Subcutaneous adipose tissue (tissue), 4 donors: ENCODE measurements around the gene DES. TPM values are rescaled to one million over a fixed set of nuclear protein-coding genes. Genes with fewer than 3 reads are reported as not detected.

Experiments used
- CTCF ChIP-seq: fragments of 450-650 bp; IDR thresholded peaks from one replicate; pipeline ENCODE4 v1.5.1; 2016; ENCODE audit warnings: low read depth, mild to moderate bottlenecking, control low read depth, antibody characterized with exemption, moderate library complexity
- total RNA-seq, 4 donors: library from RNA; depleted of rRNA; stranded (reverse); fragments of >200 nt; gene quantifications; one replicate each; pipeline ENCODE4 v1.1.0, GENCODE V29; 2016

Gene DES
- total RNA-seq, 4 donors from 2014 or later: 3.1 to 28.8 (median 13.3) TPM

DNA sequence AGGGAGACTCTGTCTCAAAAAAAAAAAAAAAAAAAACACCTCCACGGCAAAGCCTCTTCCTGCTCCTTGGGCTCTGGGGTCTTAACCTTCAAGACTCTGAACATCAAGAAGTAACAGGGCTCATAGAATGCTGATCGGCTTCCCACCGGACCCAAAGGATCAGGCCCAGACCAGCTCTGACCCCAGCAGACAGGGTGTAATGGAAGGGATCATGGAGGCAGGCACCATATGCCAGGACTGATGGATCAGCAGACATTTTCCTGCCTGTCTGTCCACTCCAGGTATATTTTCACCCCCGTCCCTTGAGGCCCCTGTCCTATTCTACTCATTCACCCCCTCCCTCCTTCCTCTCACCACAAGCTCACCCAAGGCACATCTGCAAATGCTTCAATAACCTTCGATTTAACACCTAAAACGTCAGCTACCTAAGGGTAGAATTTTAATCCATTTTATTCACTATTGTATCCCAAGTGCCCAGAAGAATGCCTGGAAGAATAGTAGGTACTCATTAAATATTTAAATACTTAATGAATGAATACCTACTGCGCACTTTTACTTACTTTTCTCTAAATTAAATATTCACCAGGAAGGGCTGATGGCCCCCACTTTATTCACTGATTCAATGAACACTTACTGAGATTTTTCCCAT, 11.9 kb downstream of the DES start:
- TF ChIP-seq CTCF: no peak

DNA sequence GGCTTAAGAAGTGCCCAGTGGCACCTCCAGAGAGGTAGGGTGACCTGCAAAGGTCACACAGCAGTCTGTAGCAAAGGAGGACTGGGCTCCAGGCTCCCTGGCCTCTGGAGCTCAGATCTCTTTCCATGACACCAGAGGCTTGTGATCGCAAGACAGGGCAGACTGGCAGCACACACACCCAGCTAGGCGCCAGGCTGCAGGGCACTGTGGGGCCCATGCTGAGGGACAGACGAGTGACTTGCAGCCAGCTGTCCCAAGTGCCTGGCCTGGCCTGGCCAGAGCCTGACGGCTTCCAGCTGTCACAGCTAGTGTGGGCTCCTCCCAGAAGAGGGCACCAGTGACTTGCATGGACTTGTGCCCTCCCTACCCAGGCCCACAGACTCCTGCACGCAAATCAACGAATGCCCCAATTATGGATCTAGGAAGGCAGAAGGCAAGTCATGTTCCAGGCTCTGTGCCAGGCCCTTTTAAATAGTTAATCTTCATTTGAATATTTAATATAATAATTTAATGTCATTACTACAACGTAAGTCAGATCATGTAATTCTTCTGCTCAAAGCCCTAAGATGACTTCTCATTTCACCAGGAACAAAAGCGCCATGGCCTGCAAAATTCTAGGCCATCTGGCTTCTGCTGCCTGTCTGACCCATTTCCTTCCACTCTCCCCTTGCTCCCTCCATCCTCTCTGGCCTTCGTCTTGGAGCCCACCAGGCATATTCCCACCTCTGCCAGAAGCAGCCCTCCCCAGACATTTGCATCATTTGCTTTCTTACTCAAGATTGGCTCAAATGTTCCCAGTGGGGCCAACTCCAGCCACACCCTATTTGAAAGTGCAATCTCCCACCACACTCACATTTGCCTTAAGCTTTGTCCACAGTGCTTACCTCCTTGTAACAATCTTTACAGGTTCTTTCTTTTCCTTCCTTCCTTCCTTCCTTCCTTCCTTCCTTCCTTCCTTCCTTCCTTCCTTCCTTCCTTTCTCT, 12.7 kb downstream of the DES start:
- no peak for TF ChIP-seq CTCF

DNA sequence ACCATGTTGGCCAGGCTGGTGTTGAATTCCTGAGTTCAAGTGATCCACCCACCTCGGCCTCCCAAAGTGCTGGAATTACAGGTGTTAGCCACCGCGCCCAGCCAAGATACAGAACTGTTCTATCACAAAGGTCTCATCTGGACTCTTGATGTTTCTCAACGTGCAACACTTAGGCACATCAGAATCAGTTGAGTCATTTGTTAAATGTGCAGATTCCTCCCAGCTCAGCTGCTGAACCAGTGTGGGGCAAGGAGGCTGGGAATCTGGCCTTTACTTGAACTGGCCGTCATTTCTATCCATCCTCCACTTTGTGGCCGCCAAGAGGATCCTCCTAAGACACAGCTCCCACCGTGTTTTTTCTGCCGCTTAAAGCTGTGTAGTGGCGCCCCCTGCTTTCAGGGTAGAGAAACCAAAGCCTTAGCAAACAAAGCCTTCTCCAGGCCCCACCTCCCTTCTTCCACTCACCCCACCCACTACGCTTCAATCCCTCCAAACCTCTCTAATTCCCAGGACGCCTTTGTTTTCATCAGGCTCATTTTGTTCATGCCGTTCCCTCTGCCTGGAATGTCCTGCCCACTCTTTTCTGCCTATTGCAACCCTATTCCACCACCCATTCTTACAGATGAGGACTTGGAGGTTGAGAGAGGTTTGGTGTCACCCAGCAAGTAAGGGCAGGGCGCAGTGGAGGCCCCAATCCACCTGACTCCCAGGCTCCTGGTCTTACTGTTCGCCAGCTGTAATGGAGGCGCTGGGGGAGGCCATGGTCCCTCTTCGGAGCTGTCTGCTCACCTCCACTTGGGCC, 15.7 kb downstream of the DES start:
- TF ChIP-seq CTCF: no peak

GRCh38 chr2:219434468-219434717, 16.2 kb downstream of the DES start:
- TF ChIP-seq CTCF: no peak

GRCh38 chr2:219434718-219435525, 16.7 kb downstream of the DES start, which contains the start of gene SPEG:
Gene SPEG (plus strand): TSS chr2:219434843. CDS start chr2:219434978, 135 bp downstream.
- no peak for TF ChIP-seq CTCF

DNA sequence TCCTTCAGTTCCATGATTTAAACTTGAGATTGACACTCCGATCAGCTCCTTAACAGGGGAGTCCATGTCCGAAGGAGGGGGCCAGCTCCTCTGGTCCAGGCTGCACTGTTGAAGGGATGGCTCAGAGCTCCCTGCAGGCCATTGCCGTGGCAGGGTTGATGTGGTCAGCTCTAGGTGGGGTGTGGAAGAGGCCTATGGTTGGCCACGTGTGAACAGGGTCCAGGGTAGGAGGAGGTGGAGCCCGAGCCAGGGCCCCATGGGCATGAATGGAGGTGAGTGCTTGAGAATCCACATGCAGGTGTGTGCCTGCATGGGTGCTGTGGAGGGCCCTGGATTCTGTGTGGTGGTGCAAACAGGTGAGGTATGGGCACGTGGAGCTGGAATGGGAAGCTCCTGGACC, 17.5 kb downstream of the DES start:
- TF ChIP-seq CTCF: no peak
